IMR-90 (cell line): Measurements from ENCODE around the gene PIP5K1C. TPM values are rescaled to one million over a fixed set of nuclear protein-coding genes. Genes with fewer than 3 reads are reported as not detected.

Experiments
- ATAC-seq: fragments of 200-7000 bp; cut with Tn5 transposase; 2 replicates; pipeline ENCODE4 v1.9.1; 2020; ENCODE audit warnings: low read depth, mild to moderate bottlenecking, moderate library complexity
- BruUV-seq: library from RNA; stranded (reverse); fragments of 400-500 nt; replicated peaks from 2 replicates; lab custom pipeline; 2021; lab: Mats Ljungman, UMichigan
- CTCF ChIA-PET: fragments of 300-600 bp; formaldehyde crosslinking; extraction: SDS; loops from one replicate; lab custom pipeline; 2021; ENCODE audit warnings: antibody characterized with exemption; lab: Yijun Ruan, JAX
- POLR2A ChIA-PET: fragments of 300-600 bp; sonication (Branson Sonifier 250); formaldehyde crosslinking; loops from one replicate; lab custom pipeline; 2022; ENCODE audit warnings: antibody characterized with exemption; ENCODE audit not compliant: unreplicated experiment; lab: Charles Lee
- DNase-seq: peaks from one replicate; pipeline ENCODE4 v3.0.0; 2013
- H2AFZ ChIP-seq: replicated peaks from 2 replicates; pipeline ENCODE3; 2013; ENCODE audit warnings: low read length, mild to moderate bottlenecking; ENCODE audit not compliant: poor library complexity
- H2AK5ac ChIP-seq: 2 replicates; pipeline ENCODE4 v1.6.1; 2013; ENCODE audit warnings: low read depth, low read length, inconsistent platforms
- H2AK9ac ChIP-seq: replicated peaks from 2 replicates; pipeline ENCODE3; 2013; ENCODE audit warnings: mild to moderate bottlenecking, low read depth, low read length, moderate library complexity; ENCODE audit not compliant: poor library complexity
- H2BK120ac ChIP-seq: 2 replicates; pipeline ENCODE4 v1.6.1; 2013; ENCODE audit warnings: low read depth, low read length, inconsistent platforms
- H2BK15ac ChIP-seq: 3 replicates; pipeline ENCODE4 v1.6.1; 2013; ENCODE audit warnings: low read depth, low read length, inconsistent platforms
- H2BK20ac ChIP-seq: 2 replicates; pipeline ENCODE4 v1.6.1; 2013; ENCODE audit warnings: low read depth, mild to moderate bottlenecking, inconsistent platforms, low read length, moderate library complexity
- H2BK5ac ChIP-seq: 2 replicates; pipeline ENCODE4 v1.6.1; 2013; ENCODE audit warnings: mild to moderate bottlenecking, low read depth, low read length, inconsistent platforms; ENCODE audit not compliant: poor library complexity, severe bottlenecking
- H3K14ac ChIP-seq: replicated peaks from 2 replicates; pipeline ENCODE4 v1.6.1; 2013; ENCODE audit warnings: low read depth, low read length, inconsistent platforms
- H3K18ac ChIP-seq: 2 replicates; pipeline ENCODE4 v1.6.1; 2013; ENCODE audit warnings: low read depth, low read length, control low read depth
- H3K23ac ChIP-seq: 2 replicates; pipeline ENCODE4 v1.6.1; 2013; ENCODE audit warnings: low read depth, low read length, inconsistent platforms
- H3K27ac ChIP-seq: 2 replicates; pipeline ENCODE4 v1.5.1; 2013; ENCODE audit warnings: mild to moderate bottlenecking, control low read depth, low read length; ENCODE audit not compliant: insufficient read depth
- H3K27me3 ChIP-seq: 2 replicates; pipeline ENCODE4 v1.6.1; 2013; ENCODE audit warnings: low read length; ENCODE audit not compliant: control insufficient read depth, insufficient read depth
- H3K36me3 ChIP-seq: 2 replicates; pipeline ENCODE4 v1.6.1; 2013; ENCODE audit warnings: low read length, mixed read lengths; ENCODE audit not compliant: control insufficient read depth, insufficient read depth
- H3K4ac ChIP-seq: 2 replicates; pipeline ENCODE4 v1.6.1; 2013; ENCODE audit warnings: low read depth, low read length, inconsistent platforms
- H3K4me1 ChIP-seq: 2 replicates; pipeline ENCODE4 v1.6.1; 2013; ENCODE audit warnings: low read length, mixed read lengths; ENCODE audit not compliant: control insufficient read depth, insufficient read depth
- H3K4me2 ChIP-seq: 2 replicates; pipeline ENCODE4 v1.6.1; 2013; ENCODE audit warnings: low read depth, mild to moderate bottlenecking, control low read depth, low read length, moderate library complexity
- H3K4me3 ChIP-seq: 2 replicates; pipeline ENCODE4 v1.5.1; 2013; ENCODE audit warnings: low read depth, mild to moderate bottlenecking, control low read depth, low read length, moderate library complexity; ENCODE audit not compliant: insufficient read depth
- H3K56ac ChIP-seq: 2 replicates; pipeline ENCODE4 v1.6.1; 2013; ENCODE audit warnings: low read length, inconsistent platforms; ENCODE audit not compliant: insufficient read depth; ENCODE audit errors: extremely low read depth
- H3K79me1 ChIP-seq, 2 experiments: 2 replicates each; pipeline ENCODE4 v1.6.1; 2013; ENCODE audit warnings: low read length in 2 of 2, inconsistent platforms in 1 of 2, low read depth in 1 of 2
- H3K9ac ChIP-seq: 2 replicates; pipeline ENCODE4 v1.6.1; 2013; ENCODE audit warnings: low read depth, low read length, control low read depth
- H3K9me1 ChIP-seq: 2 replicates; pipeline ENCODE4 v1.6.1; 2013; ENCODE audit warnings: low read length, inconsistent platforms; ENCODE audit not compliant: insufficient read depth
- H3K9me3 ChIP-seq: 2 replicates; pipeline ENCODE4 v1.6.1; 2013; ENCODE audit warnings: low read length; ENCODE audit not compliant: control insufficient read depth, insufficient read depth
- H4K20me1 ChIP-seq: 2 replicates; pipeline ENCODE4 v1.6.1; 2013; ENCODE audit warnings: low read length, inconsistent platforms; ENCODE audit not compliant: insufficient read depth
- H4K5ac ChIP-seq: 2 replicates; pipeline ENCODE4 v1.6.1; 2013; ENCODE audit warnings: mild to moderate bottlenecking, low read depth, low read length, control low read depth
- H4K8ac ChIP-seq, 2 experiments: 2 replicates each; pipeline ENCODE4 v1.6.1; 2013; ENCODE audit warnings: low read depth in 2 of 2, low read length in 2 of 2, control low read depth in 1 of 2, inconsistent platforms in 1 of 2
- H4K91ac ChIP-seq: 2 replicates; pipeline ENCODE4 v1.6.1; 2013; ENCODE audit warnings: low read depth, low read length, inconsistent platforms; ENCODE audit not compliant: insufficient read depth
- MAZ ChIP-seq: IDR thresholded peaks from 2 replicates; pipeline ENCODE4 v1.6.1; 2012; ENCODE audit warnings: low read depth, mild to moderate bottlenecking, low read length, improper control_type of control experiment, moderate library complexity, borderline replicate concordance
- MXI1 ChIP-seq: IDR thresholded peaks from 2 replicates; pipeline ENCODE4 v1.6.1; 2012; ENCODE audit warnings: low read depth, mild to moderate bottlenecking, low read length, moderate library complexity, borderline replicate concordance
- NFE2L2 ChIP-seq: fragments of 150-350 bp; IDR thresholded peaks from 2 replicates; pipeline ENCODE4 v1.6.1; 2016; ENCODE audit warnings: low read depth, mild to moderate bottlenecking, low read length
- POLR2A ChIP-seq: IDR thresholded peaks from 2 replicates; pipeline ENCODE4 v1.6.1; 2012; ENCODE audit warnings: mild to moderate bottlenecking, low read depth, low read length
- SMC3 ChIP-seq: fragments of 150-350 bp; IDR thresholded peaks from 2 replicates; pipeline ENCODE4 v1.6.1; 2016; ENCODE audit warnings: low read depth, mild to moderate bottlenecking, antibody characterized with exemption, low read length, moderate library complexity
- WGBS, 2 experiments: methylation state at CpG; one replicate each; pipeline versions ENCODE4 v1.1.5 to v1.1.7; 2013; ENCODE audit warnings: missing lambda C conversion rate in 2 of 2; ENCODE audit not compliant: insufficient read length in 1 of 2; ENCODE audit errors: extremely low coverage in 2 of 2; 5-methylcytosine and 5-hydroxymethylcytosine counted together
- dilution Hi-C: fragments of 300-500 bp; cut with HindIII; formaldehyde crosslinking; loops from one replicate; pipeline ENCODE4 v1.14.3; 2018; ENCODE audit warnings: low sequenced_read_pairs; ENCODE audit not compliant: unreplicated experiment
- in situ Hi-C: fragments of 300-500 bp; cut with MboI; formaldehyde crosslinking; loops from 3 replicates; pipeline ENCODE4 v1.14.3; 2019; ENCODE audit warnings: low sequenced_read_pairs, inconsistent platforms, mixed read lengths
- intact Hi-C: fragments of 100-400 bp; cut with micrococcal nuclease; formaldehyde crosslinking; loops from 2 replicates; pipeline ENCODE4 v1.10.0; 2022
- polyA plus RNA-seq, 3 experiments: library from polyadenylated mRNA; depleted of rRNA; stranded (reverse); fragments of >200 nt; gene quantifications; 2 replicates each; pipeline ENCODE4 v1.2.3, GENCODE V29; 2012; ENCODE audit warnings: low replicate concordance in 1 of 3
- total RNA-seq: library from RNA; depleted of rRNA; stranded (reverse); fragments of >200 nt; gene quantifications from 2 replicates; pipeline ENCODE4 v1.2.3, GENCODE V29; 2012
- TF ChIP-seq, protein P1 (sequence below): fragments of 150-350 bp; IDR thresholded peaks from 2 replicates; pipeline ENCODE4 v1.6.1; 2016; ENCODE audit warnings: low read depth, mild to moderate bottlenecking, low read length, moderate library complexity, borderline replicate concordance

Gene PIP5K1C
- total and polyA plus RNA-seq, 2 of the 4 experiments (the other 2 are of a cell fraction) = 13.6 to 23.3 TPM

DNA sequence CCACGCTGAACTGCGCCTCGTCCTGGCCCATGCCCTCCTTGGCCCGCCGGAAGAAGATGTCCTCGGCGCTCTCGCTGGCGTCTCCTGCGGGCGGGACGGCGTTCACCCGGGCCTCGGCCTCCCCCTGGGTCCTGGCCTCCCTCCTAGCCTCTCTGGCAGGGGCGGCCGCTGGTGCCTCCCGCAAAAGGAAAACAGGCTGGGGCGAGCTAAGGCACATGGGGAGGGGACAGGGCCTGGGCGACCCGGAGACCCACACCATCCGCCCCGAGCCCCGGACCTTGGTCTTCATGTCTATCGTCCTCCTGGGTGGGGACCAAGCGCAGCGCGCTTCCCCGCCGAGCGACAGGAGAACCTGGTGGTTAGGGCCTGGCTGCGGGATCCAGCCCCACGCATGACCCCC is 87.9 kb downstream of the PIP5K1C start (continued):
- TF ChIP-seq, protein P1, sequence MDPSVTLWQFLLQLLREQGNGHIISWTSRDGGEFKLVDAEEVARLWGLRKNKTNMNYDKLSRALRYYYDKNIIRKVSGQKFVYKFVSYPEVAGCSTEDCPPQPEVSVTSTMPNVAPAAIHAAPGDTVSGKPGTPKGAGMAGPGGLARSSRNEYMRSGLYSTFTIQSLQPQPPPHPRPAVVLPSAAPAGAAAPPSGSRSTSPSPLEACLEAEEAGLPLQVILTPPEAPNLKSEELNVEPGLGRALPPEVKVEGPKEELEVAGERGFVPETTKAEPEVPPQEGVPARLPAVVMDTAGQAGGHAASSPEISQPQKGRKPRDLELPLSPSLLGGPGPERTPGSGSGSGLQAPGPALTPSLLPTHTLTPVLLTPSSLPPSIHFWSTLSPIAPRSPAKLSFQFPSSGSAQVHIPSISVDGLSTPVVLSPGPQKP = no peak
- TF ChIP-seq NFE2L2 (no peak), MAZ (no peak)

DNA sequence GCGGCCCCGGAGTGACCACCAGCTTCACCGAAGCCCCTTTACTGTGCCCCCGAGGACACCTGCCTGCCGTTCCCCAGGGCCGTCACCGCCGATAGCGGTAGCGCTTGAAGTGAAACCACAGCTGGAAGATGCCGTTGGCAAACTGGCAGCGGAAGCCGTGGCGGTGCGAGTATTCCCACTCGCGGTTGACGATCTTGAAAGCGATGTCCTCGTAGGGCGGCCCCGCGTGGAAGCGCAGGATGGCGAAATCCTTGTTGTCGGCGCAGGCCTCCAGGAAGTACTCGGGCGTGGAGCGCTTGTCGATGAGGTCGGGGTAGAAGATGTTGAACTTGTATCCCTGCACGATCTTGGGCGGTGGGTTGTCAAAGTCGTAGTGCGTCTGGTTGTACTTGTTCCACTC is 88.4 kb downstream of the PIP5K1C start:
- Histone ChIP-seq H2BK15ac (no peak overlapping the region), H4K91ac (no peak overlapping the region), H3K14ac (no peak overlapping the region), H3K4me2 (no peak overlapping the region), H3K27me3 (no peaks in the 10 kb centered on the region), H3K4me1 (peaks cover 9% of the 10 kb centered on the region), H3K4me3 (no peak overlapping the region), H3K79me1 (peaks cover 0 to 8% of the 10 kb centered on the region in 2 experiments; a peak in 2 of 4 replicates), H2BK5ac (no peak overlapping the region), H2AK9ac (no peak overlapping the region), H3K9me3 (no peaks in the 10 kb centered on the region), H3K36me3 (peaks cover 30% of the 10 kb centered on the region), H2AFZ (no peak overlapping the region), H3K9me1 (0 out of 2 replicates have a peak, but pooled peaks cover 6% of the 10 kb centered on the region), H2BK20ac (no peak overlapping the region), H3K27ac (no peak overlapping the region), H4K5ac (no peak overlapping the region), H2AK5ac (no peak overlapping the region), H4K20me1 (no peaks in the 10 kb centered on the region), H3K18ac (no peak overlapping the region), H2BK120ac (no peak overlapping the region), H3K4ac (no peak overlapping the region), H3K23ac (no peak overlapping the region), H4K8ac (no peak overlapping the region), H3K56ac (no peak overlapping the region), H3K9ac (no peak overlapping the region)
- ATAC-seq (no peak), DNase-seq (no peak)
- BruUV-seq = no TSS peak
- ChIA-PET POLR2A (no interaction called here), CTCF (no interaction called here)
- TF ChIP-seq POLR2A (no peak), SMC3 (no peak), MXI1 (no peak)
- 95% methylated on average over 23 of the region's 36 CpGs; no CpG with 5 or more reads in 1 of the 2 experiments for WGBS, 2 experiments
- in situ Hi-C loops (loop anchor here (25.0 kb wide), 1 partner anchor 300 kb away; no protein-coding TSS in a partner anchor), intact Hi-C loops (loop anchor here (10.0 kb wide), 1 partner anchor 287 kb away; no protein-coding TSS in a partner anchor), dilution Hi-C loops (no loop called here)
